NCI-H748 (cell line): ENCODE results near the gene PRLHR.

Experiments used
- DNase-seq: peaks from one replicate; lab custom pipeline; 2025; ENCODE audit not compliant: unreplicated experiment; lab: John Stamatoyannopoulos, UW

The PRLHR gene

DNA sequence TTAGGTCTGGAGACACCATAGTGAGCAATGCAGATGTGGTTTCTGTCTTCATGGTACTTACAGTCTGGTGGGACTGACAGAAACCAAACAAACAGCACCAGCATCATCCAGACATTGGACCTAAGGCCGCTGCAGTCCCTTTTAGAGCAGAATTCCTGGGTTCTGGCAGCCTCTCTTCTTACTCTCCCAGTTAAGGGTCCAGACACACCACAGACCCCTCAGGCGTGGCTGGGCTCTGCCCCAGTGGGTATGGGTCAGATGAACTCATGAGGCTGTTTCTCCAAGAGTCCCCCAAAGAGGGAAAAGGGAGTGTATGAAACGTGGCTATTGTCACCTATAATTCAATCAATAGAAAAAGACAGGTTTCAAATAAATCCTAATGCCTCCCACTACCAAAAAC is 31.3 kb downstream of the PRLHR start:
- DNase-seq = no peak

DNA sequence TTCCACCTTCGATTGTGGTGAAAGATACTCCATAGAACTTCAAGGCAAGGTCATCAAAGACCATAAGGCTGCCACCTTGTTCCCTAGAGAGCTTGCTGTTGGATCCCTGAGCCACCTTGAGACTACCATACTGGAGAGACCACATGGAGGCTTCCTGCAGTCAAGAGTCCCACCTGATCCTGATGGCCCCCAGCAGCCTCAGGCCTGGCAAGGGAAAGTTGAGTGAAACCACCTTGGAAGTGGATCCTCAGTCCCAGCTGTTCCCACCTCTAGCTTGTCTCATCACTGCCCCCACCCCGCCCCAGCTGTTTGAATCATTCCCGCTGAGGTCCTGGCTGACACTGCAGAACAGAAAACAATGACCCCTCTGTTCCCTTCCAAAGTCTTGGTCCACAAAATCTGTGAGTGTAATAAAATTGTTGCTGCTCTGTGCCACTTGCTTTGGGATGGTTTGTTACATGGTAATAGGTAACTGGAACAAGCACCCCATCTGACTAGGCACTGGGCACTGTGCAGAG is 32.0 kb downstream of the PRLHR start:
- DNase-seq = no peak

DNA sequence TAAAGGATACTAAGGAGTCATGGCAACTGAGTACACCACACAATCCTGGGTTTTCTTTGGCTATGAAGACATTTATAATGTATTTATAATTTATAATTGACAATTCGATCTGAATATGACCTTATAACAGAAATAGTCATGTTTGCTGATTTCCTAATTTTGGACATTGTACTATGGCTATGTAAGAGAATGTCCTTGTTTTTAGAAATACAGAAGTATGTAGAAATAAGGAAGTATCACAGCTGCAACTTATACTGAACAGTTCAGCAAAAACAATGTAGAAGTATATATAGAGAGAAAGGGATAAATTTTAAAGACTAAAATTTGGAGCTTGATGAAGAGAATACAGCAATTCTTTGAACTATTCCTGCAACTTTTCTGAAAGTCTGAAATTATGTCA is 32.6 kb downstream of the PRLHR start:
- no peak for DNase-seq

DNA sequence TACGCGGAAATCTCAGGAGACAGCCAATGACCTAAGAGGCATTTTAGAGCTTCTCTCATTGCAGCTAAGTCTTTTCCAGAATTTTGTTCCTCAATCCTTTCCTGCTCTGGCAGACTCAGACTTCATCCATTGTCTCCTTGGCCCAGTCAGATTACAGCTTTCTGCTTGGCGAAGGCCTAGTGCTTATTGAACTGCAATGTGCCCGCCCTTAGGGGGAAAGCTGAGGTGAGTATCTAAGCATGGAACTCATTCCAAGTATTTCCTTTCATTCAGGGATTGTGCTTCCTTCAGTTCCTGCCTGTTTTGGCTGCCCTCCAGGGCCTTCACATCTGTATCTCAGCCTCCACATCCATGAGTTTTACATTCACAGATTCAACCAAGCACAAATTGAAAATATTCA is 37.5 kb downstream of the PRLHR start:
- DNase-seq = no peak

DNA sequence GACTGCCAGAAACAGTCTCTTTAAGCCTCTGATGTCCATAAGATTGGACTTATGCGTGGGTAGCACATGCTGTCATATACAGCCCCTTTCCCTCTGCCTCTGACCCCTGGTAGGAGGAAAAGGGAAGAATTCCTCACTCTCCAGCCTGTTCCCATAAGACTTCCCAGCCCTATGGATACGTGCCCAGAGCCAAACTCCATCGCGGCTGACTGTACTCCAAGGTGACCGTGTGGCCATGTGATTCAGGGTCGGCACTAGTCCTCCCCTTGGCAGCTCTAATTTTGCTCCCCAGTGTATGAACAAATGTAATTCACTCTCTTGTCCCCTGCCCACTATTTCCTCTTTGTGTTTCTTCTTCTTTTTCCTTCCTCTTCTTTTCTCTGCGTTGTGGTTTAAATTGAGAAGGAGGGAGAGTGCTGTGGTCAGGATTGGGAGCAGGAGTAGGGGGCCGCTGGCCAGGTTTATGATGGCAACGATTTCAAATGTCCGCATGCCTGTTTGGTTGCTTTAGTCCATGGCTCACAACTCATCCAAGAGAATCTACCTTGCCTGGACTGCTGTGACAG is 43.8 kb downstream of the PRLHR start:
- DNase-seq = no peak

DNA sequence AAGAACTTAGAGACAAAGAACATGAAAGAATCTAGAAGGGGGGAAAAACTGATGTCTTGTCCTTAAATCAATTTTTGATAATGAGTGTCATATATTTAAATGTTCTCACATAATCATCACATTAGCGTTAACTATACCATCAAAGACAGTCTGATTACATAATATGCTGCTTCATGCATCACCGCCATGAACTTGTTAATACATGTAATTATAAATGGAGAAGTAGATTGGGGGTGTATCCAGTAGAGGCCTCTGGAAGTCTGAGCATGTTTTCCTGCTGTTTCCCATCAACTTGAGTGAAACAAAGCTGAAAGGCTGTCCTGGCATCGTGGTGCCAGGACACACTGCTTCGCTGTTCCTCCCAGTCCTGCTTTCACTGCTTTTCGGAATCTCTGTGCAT is 48.2 kb downstream of the PRLHR start:
- no peak for DNase-seq

DNA sequence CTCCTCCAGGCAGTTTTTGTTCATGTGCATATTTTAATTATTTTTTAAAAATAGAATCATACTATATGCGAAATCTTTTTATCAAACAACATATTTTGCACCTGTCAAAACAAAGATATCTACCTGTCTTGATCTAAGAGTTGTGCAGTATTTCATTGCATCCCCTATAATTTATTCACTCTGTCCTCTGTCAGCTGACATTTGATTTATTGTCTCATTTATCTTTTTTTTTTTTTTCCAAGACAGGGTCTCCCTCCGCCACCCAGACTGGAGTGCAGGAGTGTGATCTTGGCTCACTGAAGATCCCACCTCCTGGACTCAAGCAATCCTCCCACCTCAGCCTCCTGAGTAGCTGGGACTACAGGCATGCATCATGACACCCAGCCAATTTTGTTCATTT is 49.0 kb downstream of the PRLHR start:
- no peak for DNase-seq

DNA sequence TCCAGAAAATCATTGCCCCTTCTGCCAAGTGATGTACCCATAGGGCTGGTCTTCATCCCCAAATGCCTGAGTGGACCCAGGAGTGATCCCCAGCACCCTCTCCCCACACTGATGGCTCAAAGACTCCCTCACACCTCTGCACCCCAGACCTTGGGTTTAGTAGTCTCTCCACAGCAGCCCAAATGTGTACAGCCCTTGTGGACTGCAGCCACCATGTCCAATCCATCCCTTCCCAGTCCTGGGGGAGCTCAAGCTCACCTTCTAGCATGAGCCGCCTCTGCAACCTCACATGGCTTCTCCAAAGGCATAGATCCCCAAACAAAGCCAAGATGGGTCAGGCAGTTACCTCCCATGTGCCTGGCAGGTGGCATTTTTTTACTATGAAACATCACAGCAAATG is 50.1 kb downstream of the PRLHR start:
- DNase-seq = no peak

DNA sequence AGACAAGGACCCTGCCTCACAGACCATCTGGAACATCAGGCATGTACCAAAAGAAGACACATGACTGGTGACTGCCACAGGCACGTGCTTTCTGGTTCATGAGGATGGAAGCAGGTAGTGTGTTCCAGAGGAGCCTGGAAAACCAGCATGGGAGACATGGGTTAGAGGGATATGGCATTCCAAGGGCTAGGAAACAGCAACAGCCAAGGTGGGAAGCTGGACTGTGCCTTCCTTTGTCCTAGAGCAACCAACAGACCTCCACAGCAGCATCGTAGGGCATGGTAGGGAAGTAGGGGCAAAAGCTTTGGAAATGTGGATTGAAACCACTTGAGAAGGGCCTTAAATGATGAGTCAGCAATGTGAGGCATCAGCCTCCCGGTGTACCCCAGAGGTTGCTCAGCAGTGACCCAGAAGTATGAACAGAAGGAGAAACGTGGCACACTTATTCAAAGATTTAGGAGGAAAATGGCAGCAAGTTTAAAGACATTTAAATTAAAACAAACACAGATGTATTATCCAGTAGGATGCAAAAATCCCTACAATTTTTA is 51.0 kb downstream of the PRLHR start:
- DNase-seq = no peak

DNA sequence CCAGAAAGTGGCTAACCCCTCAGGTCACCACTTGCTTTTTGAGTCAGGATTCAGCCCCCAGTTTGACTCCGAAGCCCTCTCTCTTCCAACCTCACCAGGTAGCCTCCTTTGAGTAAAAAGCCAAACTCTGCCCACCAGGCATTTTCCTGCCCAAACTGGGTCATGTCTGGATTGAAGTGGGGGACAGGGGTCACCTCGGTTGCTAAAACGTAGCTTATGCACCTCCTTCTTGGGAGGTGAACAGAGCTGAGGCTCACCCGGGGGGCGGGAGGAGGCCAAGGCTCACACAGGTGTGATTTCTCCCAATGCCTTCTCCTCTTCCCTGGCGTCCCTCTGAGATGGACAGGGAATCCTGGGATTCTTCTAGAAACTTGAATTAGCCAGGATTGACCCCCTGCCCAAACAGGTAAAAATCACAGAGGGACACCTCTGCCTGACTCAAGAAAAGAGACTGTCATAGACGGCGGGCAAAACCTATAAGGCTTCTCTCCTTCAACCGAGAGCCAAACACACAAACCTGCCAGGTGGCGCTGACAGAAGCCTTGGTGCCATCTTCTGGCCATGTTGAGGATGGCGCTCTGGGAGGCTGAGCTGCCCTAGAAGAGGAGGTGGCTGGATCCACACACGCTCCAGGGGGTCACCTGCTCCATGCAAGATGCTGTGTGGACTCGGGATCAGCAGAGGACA is 51.6 kb downstream of the PRLHR start:
- peak; percentile 59 for DNase-seq

DNA sequence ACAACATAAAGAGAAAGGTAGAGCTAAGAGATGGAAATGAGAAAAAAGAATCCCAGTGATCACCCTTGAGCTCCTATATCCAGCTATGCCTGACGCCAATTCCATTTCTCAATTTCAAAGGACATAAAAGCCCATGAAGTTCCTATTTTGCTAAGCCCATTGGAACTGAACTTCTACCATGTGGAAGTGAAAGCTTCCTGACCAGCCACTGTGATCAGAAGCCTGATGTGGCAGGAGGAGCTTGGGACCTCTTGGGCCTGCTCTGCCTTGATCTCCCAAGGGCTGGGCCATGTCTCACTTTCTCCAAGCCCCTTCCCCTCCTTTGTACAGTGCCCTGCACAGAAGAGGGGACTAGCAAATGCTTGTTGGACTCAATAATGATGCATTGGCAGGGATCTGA is 52.7 kb downstream of the PRLHR start:
- no peak for DNase-seq

DNA sequence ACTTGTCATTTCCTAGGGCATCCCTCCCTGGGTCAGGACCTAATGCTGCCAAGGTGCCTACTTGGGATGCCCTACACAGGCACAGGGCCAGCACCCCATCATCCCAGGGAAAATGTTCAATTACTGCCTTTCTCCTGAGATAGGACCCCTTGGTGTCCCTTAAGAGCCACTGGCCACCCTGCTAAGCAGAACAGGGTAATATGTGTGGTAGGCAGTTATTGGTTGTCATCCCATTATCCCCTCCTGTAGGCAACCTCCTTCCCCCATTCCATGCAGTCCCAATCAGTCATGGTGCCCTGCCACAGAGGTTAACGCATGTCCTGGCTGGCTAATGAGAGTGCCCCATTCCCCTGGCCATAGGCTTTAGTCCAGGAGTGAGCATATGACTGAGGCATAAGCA is 53.2 kb downstream of the PRLHR start:
- DNase-seq = no peak

DNA sequence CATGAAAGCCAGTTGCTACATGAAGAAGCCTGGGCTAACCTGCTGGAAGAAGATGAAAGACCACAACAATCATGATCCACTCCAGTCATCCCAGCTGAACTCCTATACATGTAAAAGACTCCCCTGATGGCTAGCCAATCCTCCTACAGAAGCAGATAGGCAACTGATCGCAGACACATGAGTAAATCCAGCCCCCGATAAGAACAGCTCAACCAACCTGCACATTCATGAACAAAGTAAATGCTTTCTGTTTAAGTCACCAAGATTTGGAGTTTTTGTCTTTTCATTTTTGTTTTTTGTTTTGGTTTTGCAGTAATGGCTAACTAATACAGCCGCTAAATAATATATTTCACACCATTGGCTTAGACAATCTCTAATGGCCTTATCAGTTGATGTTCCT is 53.7 kb downstream of the PRLHR start:
- no peak for DNase-seq
